COLO829 (cell line): Measurements from ENCODE around the gene ATXN7L2.

Experiments used
- DNase-seq: peaks from one replicate; pipeline ENCODE4 v3.0.0; 2012; ENCODE audit warnings: low spot score

The ATXN7L2 gene

GRCh38 chr1:109498161-109498801 lies 14.6 kb downstream of the ATXN7L2 start:
- no peak for DNase-seq

- DNase-seq = no peak
Measured at GRCh38 chr1:109499081-109499480, 15.4 kb downstream of the ATXN7L2 start.

- no peak for DNase-seq
Measured at GRCh38 chr1:109499661-109500536, 16.2 kb downstream of the ATXN7L2 start.

GRCh38 chr1:109500941-109501381 lies 17.3 kb downstream of the ATXN7L2 start:
- no peak for DNase-seq

- DNase-seq = no peak
Measured at GRCh38 chr1:109501644-109502363, 18.1 kb downstream of the ATXN7L2 start.

GRCh38 chr1:109502364-109502851 lies 18.7 kb downstream of the ATXN7L2 start:
- DNase-seq = no peak

GRCh38 chr1:109503935-109504334 lies 20.2 kb downstream of the ATXN7L2 start:
- DNase-seq = no peak

GRCh38 chr1:109504974-109505373 lies 21.3 kb downstream of the ATXN7L2 start:
- DNase-seq = no peak

GRCh38 chr1:109508001-109508872 lies 24.5 kb downstream of the ATXN7L2 start:
- DNase-seq = no peak

GRCh38 chr1:109508873-109509175 lies 25.1 kb downstream of the ATXN7L2 start:
- DNase-seq = no peak

GRCh38 chr1:109509176-109510134 lies 25.8 kb downstream of the ATXN7L2 start, which contains the start of gene AMIGO1:
Gene AMIGO1, minus strand, starts transcription at chr1:109509727. Its CDS starts 815 bp downstream, at chr1:109508912.
- DNase-seq = no peak

GRCh38 chr1:109513110-109513710 lies 29.5 kb downstream of the ATXN7L2 start:
- no peak for DNase-seq

- no peak for DNase-seq
Measured at GRCh38 chr1:109514846-109515245, 31.1 kb downstream of the ATXN7L2 start.

- DNase-seq = no peak
Measured at GRCh38 chr1:109516872-109517271, 33.2 kb downstream of the ATXN7L2 start.

- no peak for DNase-seq
Measured at GRCh38 chr1:109517337-109517736, 33.6 kb downstream of the ATXN7L2 start.

- DNase-seq = no peak
Measured at GRCh38 chr1:109521002-109521951, 37.6 kb downstream of the ATXN7L2 start.

- no peak for DNase-seq
Measured at GRCh38 chr1:109522026-109522425, 38.3 kb downstream of the ATXN7L2 start.

- no peak for DNase-seq
Measured at GRCh38 chr1:109523706-109524105, 40.0 kb downstream of the ATXN7L2 start.
